ENCODE results near the gene ZKSCAN8.

Gene ZKSCAN8

DNA sequence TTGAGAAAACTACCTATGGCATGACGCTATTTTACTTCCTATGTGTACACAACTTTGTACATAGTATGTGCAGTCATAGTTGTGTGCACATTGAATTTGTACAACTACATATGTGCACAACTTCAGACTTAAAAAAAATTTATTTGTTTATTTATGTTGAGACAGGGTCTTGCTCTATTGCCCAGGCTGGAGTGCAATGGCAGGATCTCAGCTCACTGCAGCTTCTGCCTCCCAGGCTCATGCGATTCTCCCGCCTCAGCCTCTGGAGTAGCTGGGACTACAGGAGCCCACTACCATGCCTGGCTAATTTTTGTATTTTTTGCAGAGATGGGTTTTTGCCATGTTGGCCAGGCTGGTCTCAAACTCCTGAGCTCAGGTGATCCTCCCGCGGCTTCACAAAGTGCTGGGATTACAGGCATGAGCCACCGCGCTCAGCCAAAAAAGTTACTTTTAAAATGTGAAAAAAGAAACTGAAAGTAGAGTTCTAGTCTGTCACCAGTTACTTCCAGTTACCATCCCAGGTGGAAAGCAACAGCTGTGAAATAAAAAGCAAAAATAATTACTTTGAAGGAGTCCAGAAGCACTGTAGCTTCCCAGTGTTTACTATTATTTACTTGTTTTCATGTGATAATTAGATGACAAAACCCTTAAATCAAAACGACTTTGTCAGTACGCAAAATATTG is 1.7 kb upstream of the ZKSCAN8 start:
- DNase-seq (ENCODE audit: low spot score) = no peak

DNA sequence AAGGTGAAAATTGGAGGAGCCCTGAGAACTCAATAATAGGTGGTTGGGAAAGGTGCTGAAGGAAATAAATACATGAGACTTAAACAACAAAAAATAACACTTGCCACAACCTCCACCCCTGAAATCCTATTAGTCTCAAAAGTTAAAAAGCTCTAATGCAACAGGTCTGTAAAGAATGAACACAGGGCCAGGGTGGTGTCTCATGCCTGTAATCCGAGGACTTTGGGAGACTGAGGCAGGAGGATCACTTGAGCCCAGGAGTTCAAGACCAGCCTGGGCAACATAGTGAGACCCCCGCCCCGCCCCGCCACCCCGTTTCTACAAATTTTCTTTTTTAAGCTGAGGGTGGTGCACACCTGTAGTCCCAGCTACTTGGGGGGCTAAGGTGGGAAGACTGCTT is 1.1 kb upstream of the ZKSCAN8 start:
- DNase-seq (ENCODE audit: low spot score) = no peak

GRCh38 chr6:28142446-28142845 is 763 bp downstream of the ZKSCAN8 start:
- no peak for DNase-seq (ENCODE audit: low spot score)

- DNase-seq (ENCODE audit: low spot score) = no peak
These were observed 3.5 kb downstream of the ZKSCAN8 start for GRCh38 chr6:28145231-28145630.

- DNase-seq (ENCODE audit: low spot score) = no peak
These were observed 10.8 kb downstream of the ZKSCAN8 start for GRCh38 chr6:28152531-28152930.

- DNase-seq (ENCODE audit: low spot score) = no peak
These were observed 11.9 kb downstream of the ZKSCAN8 start for GRCh38 chr6:28153546-28153945.

DNA sequence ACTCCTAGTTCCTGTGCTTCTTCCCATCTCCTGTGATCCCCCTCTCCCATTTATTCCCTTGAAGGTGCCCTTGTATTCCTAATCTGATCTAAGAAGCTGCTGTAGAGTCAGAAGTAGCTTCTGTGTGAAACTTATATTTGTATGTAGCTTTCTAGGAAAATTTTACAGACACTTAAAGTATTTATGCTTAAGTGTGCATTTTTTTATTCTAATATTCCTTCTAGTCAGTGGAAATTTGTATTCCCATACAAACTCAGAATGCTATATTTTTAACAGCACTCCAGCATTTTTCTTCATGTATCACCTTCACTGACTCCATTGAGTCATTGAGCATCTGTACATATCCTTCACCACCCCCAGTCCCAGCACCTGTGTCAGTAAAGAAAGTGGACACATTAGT is 12.7 kb downstream of the ZKSCAN8 start:
- DNase-seq (ENCODE audit: low spot score) = no peak

DNA sequence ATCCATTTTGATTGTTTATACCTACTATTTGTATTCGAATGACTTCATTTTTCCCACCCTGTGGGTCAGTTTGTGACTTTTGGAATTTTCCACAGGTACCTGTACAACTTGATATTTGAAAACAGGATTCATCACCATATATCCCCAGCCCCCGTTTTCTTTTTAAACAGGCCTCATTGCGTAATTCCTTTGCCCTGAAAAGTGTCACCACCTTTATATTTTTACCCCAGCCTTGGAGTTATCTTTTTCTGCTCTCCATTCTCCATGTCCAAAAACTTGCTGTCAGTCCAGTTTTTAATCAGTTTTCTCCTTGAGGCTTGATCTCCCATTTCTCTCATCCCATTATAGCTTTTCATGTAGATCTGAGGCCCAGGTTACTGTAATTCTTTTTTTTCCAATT is 16.6 kb downstream of the ZKSCAN8 start:
- DNase-seq (ENCODE audit: low spot score) = no peak

GRCh38 chr6:28159029-28159607 is 17.4 kb downstream of the ZKSCAN8 start:
- DNase-seq (ENCODE audit: low spot score) = no peak

GRCh38 chr6:28160233-28160632 is 18.6 kb downstream of the ZKSCAN8 start:
- no peak for DNase-seq (ENCODE audit: low spot score)

- peak; percentile 81 for DNase-seq (ENCODE audit: low spot score)
These were observed 19.9 kb downstream of the ZKSCAN8 start for GRCh38 chr6:28161410-28162079.

DNA sequence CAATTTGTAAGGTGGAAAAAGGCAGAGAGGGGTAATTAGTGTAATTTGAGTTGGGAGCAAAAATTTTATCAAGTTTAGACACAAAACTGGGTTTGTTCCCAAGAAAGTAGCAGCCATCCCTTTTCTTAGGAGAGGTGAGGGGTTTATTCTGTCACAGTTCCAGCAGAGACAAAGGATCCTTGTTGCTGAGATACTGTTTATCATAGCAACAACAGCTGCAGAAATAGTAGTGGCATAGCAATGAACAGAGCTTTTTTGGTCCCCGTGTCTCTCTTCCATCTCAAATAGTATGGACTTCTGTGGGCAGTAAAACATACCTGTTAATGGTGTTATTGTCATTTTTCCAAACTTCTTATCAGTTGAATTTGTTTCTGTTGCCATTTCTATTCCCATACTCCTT is 23.9 kb downstream of the ZKSCAN8 start:
- DNase-seq (ENCODE audit: low spot score) = no peak

DNA sequence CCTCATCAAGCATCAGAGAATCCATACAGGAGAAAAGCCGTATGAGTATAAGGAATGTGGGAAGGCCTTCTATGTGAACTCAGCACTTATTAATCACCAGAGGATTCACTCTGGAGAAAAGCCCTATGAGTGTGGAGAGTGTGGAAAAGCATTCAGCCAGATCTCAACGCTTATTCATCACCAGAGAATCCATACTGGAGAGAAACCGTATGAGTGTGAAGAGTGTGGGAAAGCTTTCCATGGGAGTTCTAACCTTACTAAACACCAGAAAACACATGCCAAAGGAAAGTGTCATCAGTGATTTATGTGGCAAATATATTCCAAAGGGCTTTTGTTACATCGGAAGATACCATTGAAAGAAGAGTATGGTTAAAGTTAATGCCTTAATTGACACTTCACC is 25.4 kb downstream of the ZKSCAN8 start:
- DNase-seq (ENCODE audit: low spot score) = peak; percentile 12

DNA sequence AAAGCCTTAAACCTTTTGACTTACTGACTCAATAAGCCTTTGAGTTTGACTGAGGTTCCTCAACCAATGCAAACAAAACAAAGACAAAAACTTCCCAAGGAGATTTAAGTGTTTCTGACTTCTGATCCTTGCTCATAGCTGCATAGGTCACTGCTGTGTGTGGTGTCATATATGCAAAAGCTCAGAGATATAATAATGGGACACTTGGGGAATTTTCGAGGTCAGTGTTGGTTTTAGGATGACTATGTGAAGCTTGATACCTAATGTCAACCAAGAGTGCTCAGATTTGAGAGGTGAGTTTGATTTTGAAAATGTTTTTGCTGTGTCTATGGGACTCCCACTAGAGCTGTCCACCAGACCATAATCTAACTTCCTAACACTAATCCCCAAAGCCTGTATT is 26.2 kb downstream of the ZKSCAN8 start:
- DNase-seq (ENCODE audit: low spot score) = no peak

GRCh38 chr6:28171271-28171670 is 29.6 kb downstream of the ZKSCAN8 start:
- no peak for DNase-seq (ENCODE audit: low spot score)

- DNase-seq (ENCODE audit: low spot score) = no peak
These were observed 30.3 kb downstream of the ZKSCAN8 start for GRCh38 chr6:28172006-28172405.

DNA sequence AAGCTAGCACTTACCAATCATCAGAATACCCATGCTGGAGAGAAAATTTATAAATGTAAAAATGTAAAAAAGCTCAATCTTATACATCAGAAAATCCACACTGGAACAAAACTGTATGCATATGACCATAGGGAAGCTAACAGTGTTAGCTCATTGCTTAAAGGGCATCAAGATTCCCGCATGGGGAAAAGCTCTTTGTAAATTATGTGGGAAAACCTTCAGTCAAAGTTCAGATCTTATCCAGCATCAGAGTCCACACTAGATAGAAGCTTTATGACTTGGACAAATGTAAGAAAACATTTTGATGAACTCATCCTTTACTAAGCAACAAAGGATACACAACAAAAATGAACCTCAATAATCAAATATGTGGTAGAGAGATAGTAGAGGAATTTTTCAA is 34.7 kb downstream of the ZKSCAN8 start:
- DNase-seq (ENCODE audit: low spot score) = no peak

DNA sequence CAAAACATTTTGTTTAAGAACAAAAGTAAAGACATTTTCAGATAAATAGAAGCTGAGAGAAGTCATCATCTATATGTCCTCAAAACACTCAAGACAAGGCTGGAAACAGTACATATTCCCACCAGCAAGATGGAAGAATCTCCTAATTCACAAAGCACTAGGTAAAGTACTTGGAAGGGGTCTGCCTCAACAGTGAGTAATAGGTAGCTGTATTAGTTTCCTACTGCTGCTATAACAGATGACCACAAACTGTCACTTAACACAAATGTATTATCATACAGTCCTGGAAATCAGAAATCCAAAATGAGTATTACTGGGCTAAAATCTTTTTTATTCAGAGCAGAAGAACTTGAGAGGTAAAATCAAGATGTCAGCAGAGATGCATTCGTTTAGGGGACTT is 40.6 kb downstream of the ZKSCAN8 start:
- DNase-seq (ENCODE audit: low spot score) = no peak

GRCh38 chr6:28188111-28188979 is 46.7 kb downstream of the ZKSCAN8 start:
- no peak for DNase-seq (ENCODE audit: low spot score)

DNA sequence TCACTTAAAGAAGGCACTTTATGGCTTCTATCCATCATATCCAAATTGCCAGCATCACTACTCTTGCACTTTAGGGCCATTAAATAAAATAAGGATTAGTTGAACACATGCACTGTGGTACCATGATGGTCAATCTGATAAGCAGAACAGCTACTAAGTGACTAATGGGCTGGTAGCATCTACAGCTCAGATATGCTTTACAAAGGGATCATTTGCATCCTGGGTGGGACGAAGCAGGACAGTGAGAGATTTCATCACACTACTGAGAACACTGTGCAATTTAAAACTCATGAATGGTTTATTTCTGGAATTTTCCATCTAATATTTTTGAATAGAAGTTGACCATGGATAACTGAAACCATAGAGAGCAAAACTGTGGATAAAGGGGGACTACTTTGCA is 58.3 kb downstream of the ZKSCAN8 start:
- DNase-seq (ENCODE audit: low spot score) = no peak

DNA sequence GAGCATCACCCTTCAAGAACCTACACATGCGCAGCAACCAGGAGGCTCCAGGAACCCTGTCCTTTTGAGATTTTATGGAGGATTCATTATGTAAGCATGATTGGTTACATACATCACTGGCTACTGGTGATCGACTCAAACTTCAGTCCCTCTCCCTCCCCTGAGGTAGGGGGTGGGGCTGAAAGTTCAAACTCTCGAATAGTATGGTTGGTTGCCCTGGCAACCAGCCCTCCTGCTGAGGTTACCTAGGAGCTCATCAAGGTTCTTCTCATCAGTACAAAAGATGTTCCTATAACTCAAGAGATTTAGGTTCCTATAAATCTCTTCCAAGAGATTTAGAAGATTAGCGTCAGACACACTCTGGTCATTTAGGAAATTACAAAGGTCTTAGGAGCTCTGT is 61.5 kb downstream of the ZKSCAN8 start:
- no peak for DNase-seq (ENCODE audit: low spot score)

- no peak for DNase-seq (ENCODE audit: low spot score)
These were observed 64.2 kb downstream of the ZKSCAN8 start for GRCh38 chr6:28205879-28206278.

DNA sequence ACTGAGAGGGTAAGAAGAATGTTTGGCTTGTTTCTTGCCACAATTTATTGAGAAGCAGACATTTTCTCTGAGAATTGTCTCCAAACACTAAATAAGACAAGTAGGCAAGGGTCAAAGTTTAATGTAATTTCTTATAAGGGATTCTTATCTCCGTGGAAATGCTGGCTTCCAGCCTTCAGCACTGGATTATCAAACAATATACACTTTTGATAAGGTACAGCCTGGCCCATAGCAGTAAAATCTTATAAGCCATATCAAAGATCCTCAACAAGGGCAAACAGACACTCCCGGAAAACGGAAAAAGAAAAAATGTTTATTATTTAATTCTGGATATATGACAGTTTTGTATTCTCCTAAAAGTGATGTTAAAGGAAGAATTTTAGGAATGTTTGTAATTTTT is 64.8 kb downstream of the ZKSCAN8 start:
- no peak for DNase-seq (ENCODE audit: low spot score)

All from AG08396 (cell line).